ENCODE measurements around the gene CADPS. TPM values are rescaled to one million over a fixed set of nuclear protein-coding genes. Genes with fewer than 3 reads are reported as not detected.

The CADPS gene
- total RNA-seq, 2 donors from 2014 or later = 11.7 to 20.8 TPM

DNA sequence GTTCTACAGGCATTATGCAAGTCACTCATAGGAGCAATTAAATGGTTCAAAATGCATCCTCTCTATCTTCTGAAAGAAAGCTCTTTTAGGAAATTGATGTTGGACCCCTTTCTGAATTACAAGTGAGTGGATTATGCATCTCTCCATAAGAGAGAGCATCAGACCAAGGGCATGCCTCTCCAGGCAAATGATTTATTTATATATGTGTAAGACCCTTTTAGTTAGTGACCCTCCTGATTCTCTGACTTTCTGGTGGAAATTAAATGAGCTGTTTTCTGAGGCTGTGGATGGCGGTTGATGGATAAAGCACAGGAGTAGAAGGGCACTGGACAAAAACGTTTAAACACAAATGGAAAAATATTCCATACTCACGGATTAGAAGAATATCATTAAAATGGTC, 62.6 kb downstream of the CADPS start:
- H3K4me1 Mint-ChIP-seq = peaks cover 47% of the 10 kb centered on the region
- H3K9me3 ChIP-seq (ENCODE audit: control insufficient read depth, low read length) = no peaks in the 10 kb centered on the region
- H3K4me1 ChIP-seq (ENCODE audit: control insufficient read depth, insufficient read depth, low read length) = peaks cover 16% of the 10 kb centered on the region
- no peak overlapping the region for H3K27ac Mint-ChIP-seq
- no peaks in the 10 kb centered on the region for H3K27me3 Mint-ChIP-seq (ENCODE audit: insufficient read depth)
- H3K9ac ChIP-seq (ENCODE audit: extremely low read depth, low read length, poor library complexity, severe bottlenecking) = no peak overlapping the region
- 90 to 100% methylated on average over 3 of the region's 3 CpGs for WGBS, 2 experiments (ENCODE audit: insufficient coverage in 1 of 2, insufficient read length in 1 of 2)
- no peaks in the 10 kb centered on the region for H3K9me3 Mint-ChIP-seq
- no peaks in the 10 kb centered on the region for H3K36me3 ChIP-seq (ENCODE audit: control insufficient read depth, insufficient read depth, low read length)
- H3K27ac ChIP-seq (ENCODE audit: low read depth, low read length) = no peak overlapping the region
- H3K4me3 ChIP-seq (ENCODE audit: low read length) = no peak overlapping the region
- H3K27me3 ChIP-seq (ENCODE audit: control insufficient read depth, insufficient read depth, low read length, poor library complexity, severe bottlenecking) = no peaks in the 10 kb centered on the region
- no peak for DNase-seq
- TF ChIP-seq, protein P1, sequence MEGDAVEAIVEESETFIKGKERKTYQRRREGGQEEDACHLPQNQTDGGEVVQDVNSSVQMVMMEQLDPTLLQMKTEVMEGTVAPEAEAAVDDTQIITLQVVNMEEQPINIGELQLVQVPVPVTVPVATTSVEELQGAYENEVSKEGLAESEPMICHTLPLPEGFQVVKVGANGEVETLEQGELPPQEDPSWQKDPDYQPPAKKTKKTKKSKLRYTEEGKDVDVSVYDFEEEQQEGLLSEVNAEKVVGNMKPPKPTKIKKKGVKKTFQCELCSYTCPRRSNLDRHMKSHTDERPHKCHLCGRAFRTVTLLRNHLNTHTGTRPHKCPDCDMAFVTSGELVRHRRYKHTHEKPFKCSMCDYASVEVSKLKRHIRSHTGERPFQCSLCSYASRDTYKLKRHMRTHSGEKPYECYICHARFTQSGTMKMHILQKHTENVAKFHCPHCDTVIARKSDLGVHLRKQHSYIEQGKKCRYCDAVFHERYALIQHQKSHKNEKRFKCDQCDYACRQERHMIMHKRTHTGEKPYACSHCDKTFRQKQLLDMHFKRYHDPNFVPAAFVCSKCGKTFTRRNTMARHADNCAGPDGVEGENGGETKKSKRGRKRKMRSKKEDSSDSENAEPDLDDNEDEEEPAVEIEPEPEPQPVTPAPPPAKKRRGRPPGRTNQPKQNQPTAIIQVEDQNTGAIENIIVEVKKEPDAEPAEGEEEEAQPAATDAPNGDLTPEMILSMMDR (conservative IDR thresholded peaks at IDR 0.05) = no peak
- H3K4me3 Mint-ChIP-seq = no peak overlapping the region
- no peaks in the 10 kb centered on the region for H3K36me3 Mint-ChIP-seq (ENCODE audit: low read depth)

DNA sequence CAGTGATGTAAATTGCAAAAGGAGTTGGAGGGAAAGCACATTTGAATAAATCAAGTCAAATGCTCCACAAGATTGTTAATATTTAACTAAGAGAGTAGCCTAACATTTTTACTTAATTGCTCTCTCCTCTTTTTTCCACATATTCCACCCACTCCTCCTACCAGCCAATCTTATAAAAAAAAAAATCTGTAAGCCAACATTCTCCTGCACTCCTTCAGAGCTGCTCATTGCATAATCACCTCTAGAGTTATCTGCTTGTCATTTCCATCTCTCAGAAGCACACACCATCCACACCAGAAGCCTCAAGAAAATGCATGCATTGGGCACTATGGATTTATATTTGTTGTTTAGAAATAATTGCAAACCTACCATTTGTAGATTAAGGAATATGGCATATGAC, 64.1 kb downstream of the CADPS start:
- H3K27me3 Mint-ChIP-seq (ENCODE audit: insufficient read depth) = no peaks in the 10 kb centered on the region
- H3K9me3 Mint-ChIP-seq = no peaks in the 10 kb centered on the region
- no peak for DNase-seq
- no peak overlapping the region for H3K4me3 ChIP-seq (ENCODE audit: low read length)
- no peak overlapping the region for H3K9ac ChIP-seq (ENCODE audit: extremely low read depth, low read length, poor library complexity, severe bottlenecking)
- TF ChIP-seq, protein P1 (conservative IDR thresholded peaks at IDR 0.05) = no peak
- no peaks in the 10 kb centered on the region for H3K27me3 ChIP-seq (ENCODE audit: control insufficient read depth, insufficient read depth, low read length, poor library complexity, severe bottlenecking)
- no peak overlapping the region for H3K27ac Mint-ChIP-seq
- peaks cover 10% of the 10 kb centered on the region for H3K4me1 ChIP-seq (ENCODE audit: control insufficient read depth, insufficient read depth, low read length)
- peaks cover 32% of the 10 kb centered on the region for H3K4me1 Mint-ChIP-seq
- no peaks in the 10 kb centered on the region for H3K9me3 ChIP-seq (ENCODE audit: control insufficient read depth, low read length)
- no peak overlapping the region for H3K27ac ChIP-seq (ENCODE audit: low read depth, low read length)
- H3K4me3 Mint-ChIP-seq = no peak overlapping the region
- H3K36me3 Mint-ChIP-seq (ENCODE audit: low read depth) = no peaks in the 10 kb centered on the region
- H3K36me3 ChIP-seq (ENCODE audit: control insufficient read depth, insufficient read depth, low read length) = no peaks in the 10 kb centered on the region

GRCh38 chr3:62809369-62809768, 65.8 kb downstream of the CADPS start:
- Histone ChIP-seq H3K9me3 (ENCODE audit: control insufficient read depth, low read length) (no peaks in the 10 kb centered on the region), H3K9ac (ENCODE audit: extremely low read depth, low read length, poor library complexity, severe bottlenecking) (no peak overlapping the region), H3K4me3 (ENCODE audit: low read length) (no peak overlapping the region), H3K4me1 (ENCODE audit: control insufficient read depth, insufficient read depth, low read length) (peaks cover 5% of the 10 kb centered on the region), H3K27ac (ENCODE audit: low read depth, low read length) (no peak overlapping the region), H3K36me3 (ENCODE audit: control insufficient read depth, insufficient read depth, low read length) (no peaks in the 10 kb centered on the region), H3K27me3 (ENCODE audit: control insufficient read depth, insufficient read depth, low read length, poor library complexity, severe bottlenecking) (no peaks in the 10 kb centered on the region)
- Mint-ChIP-seq H3K9me3 (no peaks in the 10 kb centered on the region), H3K4me1 (peaks cover 26% of the 10 kb centered on the region), H3K4me3 (no peak overlapping the region), H3K36me3 (ENCODE audit: low read depth) (no peaks in the 10 kb centered on the region), H3K27ac (no peak overlapping the region), H3K27me3 (ENCODE audit: insufficient read depth) (no peaks in the 10 kb centered on the region)
- 100% methylated on average over 1 of the region's 1 CpG; no CpG with 5 or more reads in 1 of the 2 experiments for WGBS, 2 experiments (ENCODE audit: insufficient coverage in 1 of 2, insufficient read length in 1 of 2)
- TF ChIP-seq, protein P1 (conservative IDR thresholded peaks at IDR 0.05) = no peak
- DNase-seq = no peak

Data from endodermal cell (in vitro differentiated cells).